CD14-positive monocyte (primary cell): ENCODE measurements around the gene NAV1. TPM values are rescaled to one million over a fixed set of nuclear protein-coding genes. Genes with fewer than 3 reads are reported as not detected.

Source experiments
- DNase-seq, 3 donors: peaks; one replicate each; pipeline ENCODE4 v3.0.0-alpha.2; 2011 to 2022
- H2AFZ ChIP-seq: 2 replicates; pipeline ENCODE4 v1.6.0; 2012; ENCODE audit warnings: mild to moderate bottlenecking, low read depth, low read length, inconsistent platforms; ENCODE audit not compliant: insufficient read depth, poor library complexity, severe bottlenecking
- H3K27ac ChIP-seq, 2 donors: 1 replicate in 1 of 2; 2 replicates in 1 of 2; pipeline ENCODE4 v1.5.1; 2012 to 2013; ENCODE audit warnings: low read length in 2 of 2, control low read depth in 1 of 2, inconsistent platforms in 1 of 2, low read depth in 1 of 2, mild to moderate bottlenecking in 1 of 2
- H3K27me3 ChIP-seq, 2 donors: one replicate each; pipeline versions ENCODE4 v1.6.0 to v1.6.1; 2011 to 2013; ENCODE audit warnings: low read length in 2 of 2; ENCODE audit not compliant: control insufficient read depth in 2 of 2, insufficient read depth in 2 of 2
- H3K36me3 ChIP-seq, 2 donors: replicated peaks in 1 of 2; 1 replicate in 1 of 2; 2 replicates in 1 of 2; pipeline versions ENCODE4 v1.5.1 to v1.6.1; 2012 to 2013; ENCODE audit warnings: low read length in 2 of 2, control low read depth in 1 of 2, inconsistent platforms in 1 of 2, mild to moderate bottlenecking in 1 of 2; ENCODE audit not compliant: insufficient read depth in 2 of 2, control insufficient read depth in 1 of 2
- H3K4me1 ChIP-seq, 2 donors: 1 replicate in 1 of 2; 2 replicates in 1 of 2; pipeline versions ENCODE4 v1.5.1 to v1.6.1; 2012 to 2013; ENCODE audit warnings: low read length in 2 of 2, control low read depth in 1 of 2, inconsistent platforms in 1 of 2, mild to moderate bottlenecking in 1 of 2, moderate library complexity in 1 of 2; ENCODE audit not compliant: insufficient read depth in 2 of 2, control insufficient read depth in 1 of 2
- H3K4me2 ChIP-seq: replicated peaks from 2 replicates; pipeline ENCODE3; 2012; ENCODE audit warnings: low read length, moderate library complexity, mild to moderate bottlenecking; ENCODE audit not compliant: poor library complexity, severe bottlenecking; ENCODE audit errors: extremely low read depth
- H3K4me3 ChIP-seq, 3 experiments: fragments of 200-600 bp in 1 of 3; sonication (generic) in 1 of 3; replicated peaks in 1 of 3; 1 replicate in 2 of 3; 2 replicates in 1 of 3; pipeline ENCODE4 v1.5.1; 2011 to 2013; ENCODE audit warnings: low read length in 3 of 3, mild to moderate bottlenecking in 3 of 3, control low read depth in 2 of 3, low read depth in 2 of 3, inconsistent platforms in 1 of 3, moderate library complexity in 1 of 3
- H3K79me2 ChIP-seq: 2 replicates; pipeline ENCODE4 v1.6.0; 2012; ENCODE audit warnings: mild to moderate bottlenecking, control low read depth, inconsistent platforms, low read length, moderate library complexity; ENCODE audit not compliant: insufficient read depth
- H3K9ac ChIP-seq: 2 replicates; pipeline ENCODE4 v1.6.0; 2017; ENCODE audit warnings: low read length, mild to moderate bottlenecking; ENCODE audit not compliant: insufficient read depth, poor library complexity, severe bottlenecking
- H3K9me3 ChIP-seq, 2 donors: replicated peaks in 1 of 2; 1 replicate in 1 of 2; 2 replicates in 1 of 2; pipeline versions ENCODE4 v1.5.1 to v1.6.1; 2012 to 2013; ENCODE audit warnings: low read length in 2 of 2, control low read depth in 1 of 2; ENCODE audit not compliant: control insufficient read depth in 1 of 2, insufficient read depth in 1 of 2
- H4K20me1 ChIP-seq: 2 replicates; pipeline ENCODE4 v1.6.0; 2012; ENCODE audit warnings: mild to moderate bottlenecking, low read length, control low read depth, moderate library complexity; ENCODE audit not compliant: insufficient read depth
- H3K27ac Mint-ChIP-seq, 7 donors: one replicate each; pipeline ENCODE4 v1.8.0; 2020; ENCODE audit warnings: mild to moderate bottlenecking in 7 of 7, mixed read lengths in 7 of 7, moderate library complexity in 6 of 7, inconsistent platforms in 2 of 7
- H3K27me3 Mint-ChIP-seq, 3 donors: one replicate each; pipeline ENCODE4 v1.8.0; 2021 to 2022; ENCODE audit warnings: low read depth in 3 of 3, mild to moderate bottlenecking in 3 of 3, mixed read lengths in 3 of 3, moderate library complexity in 3 of 3, inconsistent platforms in 1 of 3
- H3K36me3 Mint-ChIP-seq, 2 donors: one replicate each; pipeline ENCODE4 v1.8.0; 2020; ENCODE audit warnings: mixed read lengths in 2 of 2, inconsistent platforms in 1 of 2, mild to moderate bottlenecking in 1 of 2
- H3K4me1 Mint-ChIP-seq: one replicate; pipeline ENCODE4 v1.8.0; 2020; ENCODE audit warnings: mild to moderate bottlenecking, mixed read lengths
- H3K4me3 Mint-ChIP-seq, 2 donors: one replicate each; pipeline ENCODE4 v1.8.0; 2020; ENCODE audit warnings: mild to moderate bottlenecking in 2 of 2, mixed read lengths in 2 of 2, moderate library complexity in 1 of 2
- H3K9me3 Mint-ChIP-seq, 7 donors: one replicate each; pipeline ENCODE4 v1.8.0; 2020 to 2022; ENCODE audit warnings: mixed read lengths in 7 of 7, mild to moderate bottlenecking in 6 of 7, moderate library complexity in 6 of 7, inconsistent platforms in 2 of 7
- WGBS: methylation state at CpG from one replicate; pipeline ENCODE4 v1.1.5; 2013; ENCODE audit warnings: missing lambda C conversion rate; ENCODE audit not compliant: insufficient coverage; 5-methylcytosine and 5-hydroxymethylcytosine counted together
- intact Hi-C, 2 donors: fragments of 100-400 bp; cut with micrococcal nuclease; formaldehyde crosslinking; loops; one replicate each; pipeline versions ENCODE4 v1.15.0 to v1.15.1; 2023
- polyA plus RNA-seq, 3 donors: library from polyadenylated mRNA; depleted of rRNA in 1 of 3; unstranded in 2 of 3; stranded (reverse) in 1 of 3; fragments of 300-500 nt in 2 of 3; fragments of >200 nt in 1 of 3; fragmentation: Illumina TruSeq in 2 of 3; gene quantifications; 1 replicate in 2 of 3; 2 replicates in 1 of 3; pipeline ENCODE4 v1.2.3, GENCODE V29; 2012 to 2021
- TF ChIP-seq, protein P1 (sequence below): fragments of 200-600 bp; IDR thresholded peaks from one replicate; pipeline ENCODE4 v1.8.0; 2022; ENCODE audit warnings: antibody characterized with exemption, mild to moderate bottlenecking

The NAV1 gene
- polyA plus RNA-seq, 3 donors: 0.37 to 1.4 (median 0.89) TPM

DNA sequence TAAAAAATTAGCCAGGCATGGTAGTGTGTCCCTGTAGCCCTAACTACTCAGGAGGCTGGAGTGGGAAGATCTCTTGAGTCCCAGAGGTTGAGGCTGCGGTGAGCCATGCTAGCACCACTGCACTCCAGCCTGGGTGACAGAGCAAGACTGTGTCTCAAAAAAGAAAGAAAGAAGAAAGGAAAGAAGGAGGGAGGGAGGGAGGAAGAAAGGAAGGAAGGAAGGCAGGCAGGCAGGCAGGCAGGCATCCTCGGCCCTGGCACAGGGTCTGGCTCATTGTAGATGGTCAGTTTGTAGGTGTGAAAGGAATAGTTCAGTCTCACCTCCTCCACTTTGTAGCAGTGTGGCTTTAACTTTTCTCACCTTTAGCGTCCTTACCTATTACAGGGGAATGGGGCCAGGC lies 25.0 kb downstream of the NAV1 start:
- WGBS: 100% methylated on average over 1 of the region's 3 CpGs

DNA sequence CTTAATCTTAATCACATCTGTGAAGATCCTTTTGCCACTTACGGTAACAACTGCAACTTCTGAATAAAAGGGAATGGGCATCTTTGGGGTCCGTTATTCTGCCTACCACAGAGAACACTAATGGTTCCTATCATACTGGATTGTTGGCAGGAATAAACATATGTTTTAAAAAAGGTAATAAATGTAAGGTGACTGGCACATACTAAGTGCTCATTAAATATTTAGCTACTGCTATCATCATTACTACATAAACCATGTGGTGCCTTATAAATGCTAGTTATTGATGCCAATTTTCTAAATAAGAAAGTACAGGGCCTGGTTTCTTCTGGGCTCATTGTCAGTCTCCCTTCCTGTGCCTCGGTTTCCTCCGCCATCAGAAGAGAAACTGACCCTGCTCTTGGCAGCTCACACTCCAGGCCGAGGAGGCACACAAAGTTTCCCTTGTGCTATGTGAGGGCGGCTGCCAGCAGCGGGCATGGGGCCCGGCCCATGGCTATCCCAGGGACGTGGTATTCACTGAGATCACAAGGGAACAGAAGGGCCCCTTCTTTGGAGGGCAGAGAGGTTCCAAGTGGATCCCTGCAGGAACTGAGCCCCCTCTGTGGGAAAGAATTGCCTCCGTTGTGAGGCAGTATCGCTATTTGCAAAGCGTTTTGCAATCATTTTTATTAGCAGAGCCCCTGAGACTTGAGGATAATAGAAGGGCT lies 26.2 kb downstream of the NAV1 start:
- WGBS: 88% methylated on average over 8 of the region's 12 CpGs
- H3K4me3 ChIP-seq: no peak overlapping the region

More for the DNA sequence above, 25.0 kb downstream of the NAV1 start:
- no peak overlapping the region for H2AFZ ChIP-seq
- H3K79me2 ChIP-seq: no peaks in the 10 kb centered on the region
- Mint-ChIP-seq H3K9me3 (no peaks in the 10 kb centered on the region), H3K27ac (no peak overlapping the region), H3K4me1 (peaks cover 23% of the 10 kb centered on the region), H3K4me3 (no peak overlapping the region), H3K27me3 (peaks cover 2 to 3% (median 3%) of the 10 kb centered on the region in 3 donors), H3K36me3 (peaks cover 0 to 1% of the 10 kb centered on the region in 2 donors)
- no peaks in the 10 kb centered on the region for H4K20me1 ChIP-seq
- no peaks in the 10 kb centered on the region for H3K27me3 ChIP-seq
- H3K4me1 ChIP-seq: peaks cover 7 to 12% of the 10 kb centered on the region in 2 donors
- no peaks in the 10 kb centered on the region for H3K9me3 ChIP-seq
- no peak overlapping the region for H3K27ac ChIP-seq
- TF ChIP-seq, protein P1, sequence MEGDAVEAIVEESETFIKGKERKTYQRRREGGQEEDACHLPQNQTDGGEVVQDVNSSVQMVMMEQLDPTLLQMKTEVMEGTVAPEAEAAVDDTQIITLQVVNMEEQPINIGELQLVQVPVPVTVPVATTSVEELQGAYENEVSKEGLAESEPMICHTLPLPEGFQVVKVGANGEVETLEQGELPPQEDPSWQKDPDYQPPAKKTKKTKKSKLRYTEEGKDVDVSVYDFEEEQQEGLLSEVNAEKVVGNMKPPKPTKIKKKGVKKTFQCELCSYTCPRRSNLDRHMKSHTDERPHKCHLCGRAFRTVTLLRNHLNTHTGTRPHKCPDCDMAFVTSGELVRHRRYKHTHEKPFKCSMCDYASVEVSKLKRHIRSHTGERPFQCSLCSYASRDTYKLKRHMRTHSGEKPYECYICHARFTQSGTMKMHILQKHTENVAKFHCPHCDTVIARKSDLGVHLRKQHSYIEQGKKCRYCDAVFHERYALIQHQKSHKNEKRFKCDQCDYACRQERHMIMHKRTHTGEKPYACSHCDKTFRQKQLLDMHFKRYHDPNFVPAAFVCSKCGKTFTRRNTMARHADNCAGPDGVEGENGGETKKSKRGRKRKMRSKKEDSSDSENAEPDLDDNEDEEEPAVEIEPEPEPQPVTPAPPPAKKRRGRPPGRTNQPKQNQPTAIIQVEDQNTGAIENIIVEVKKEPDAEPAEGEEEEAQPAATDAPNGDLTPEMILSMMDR: no peak
- no peak for DNase-seq
- intact Hi-C loops: no loop called here
- no peaks in the 10 kb centered on the region for H3K36me3 ChIP-seq
- no peak overlapping the region for H3K4me2 ChIP-seq
- H3K4me3 ChIP-seq: no peak overlapping the region
- no peak overlapping the region for H3K9ac ChIP-seq

More for the DNA sequence above, 26.2 kb downstream of the NAV1 start:
- Histone ChIP-seq H3K36me3 (no peaks in the 10 kb centered on the region), H3K4me1 (peaks cover 9 to 11% of the 10 kb centered on the region in 2 donors), H3K9ac (no peak overlapping the region), H3K4me2 (no peak overlapping the region), H3K27me3 (no peaks in the 10 kb centered on the region), H3K9me3 (no peaks in the 10 kb centered on the region), H3K27ac (no peak overlapping the region), H2AFZ (no peak overlapping the region), H3K79me2 (no peaks in the 10 kb centered on the region), H4K20me1 (no peaks in the 10 kb centered on the region)
- DNase-seq: no peak
- Mint-ChIP-seq H3K27ac (no peak overlapping the region), H3K9me3 (no peaks in the 10 kb centered on the region), H3K4me1 (peaks cover 20% of the 10 kb centered on the region), H3K4me3 (no peak overlapping the region), H3K27me3 (peaks cover 2 to 3% (median 2%) of the 10 kb centered on the region in 3 donors), H3K36me3 (peaks cover 0 to 1% of the 10 kb centered on the region in 2 donors)
- TF ChIP-seq, protein P1: no peak
- intact Hi-C loops: no loop called here
